Stimulated activated CD8-positive, alpha-beta memory T cell treated with anti-CD3 and anti-CD28 coated beads, Interleukin-12 subunit alpha, Interleukin-12 subunit beta, amount 100 ng/mL, for 1 hour (primary cell): ENCODE results near the gene SLC44A1.
"Not testable (repeated sequence)": the region's sequence is repeated elsewhere in the genome, so short reads cannot be mapped to it uniquely, and the experiment has no call there.

Experiments
- DNase-seq: peaks from one replicate; pipeline ENCODE4 v3.0.0-alpha.2; 2020; ENCODE audit warnings: low read depth

The SLC44A1 gene

GRCh38 chr9:105242557-105242956 lies 1.9 kb upstream of the SLC44A1 start:
- DNase-seq = no peak

- DNase-seq = no peak
Observed at GRCh38 chr9:105243015-105243686, 1.3 kb upstream of the SLC44A1 start.

GRCh38 chr9:105244734-105245028 lies 230 bp downstream of the SLC44A1 start:
- DNase-seq = no peak

- peak; percentile 12 for DNase-seq
Observed at GRCh38 chr9:105245029-105245890, 809 bp downstream of the SLC44A1 start.

- DNase-seq = no peak
Observed at GRCh38 chr9:105245891-105246161, 1.4 kb downstream of the SLC44A1 start.

- no peak for DNase-seq
Observed at GRCh38 chr9:105246656-105247173, 2.3 kb downstream of the SLC44A1 start.

- DNase-seq = no peak
Observed at GRCh38 chr9:105248691-105249090, 4.2 kb downstream of the SLC44A1 start.

GRCh38 chr9:105251133-105251532 lies 6.7 kb downstream of the SLC44A1 start:
- no peak for DNase-seq

- DNase-seq = no peak
Observed at GRCh38 chr9:105251733-105252404, 7.4 kb downstream of the SLC44A1 start.

- DNase-seq = no peak
Observed at GRCh38 chr9:105252405-105252756, 7.9 kb downstream of the SLC44A1 start.

- DNase-seq = no peak
Observed at GRCh38 chr9:105254226-105254625, 9.8 kb downstream of the SLC44A1 start.

- DNase-seq = no peak
Observed at GRCh38 chr9:105255421-105255820, 11.0 kb downstream of the SLC44A1 start.

- DNase-seq = not testable (repeated sequence)
Observed at GRCh38 chr9:105256569-105256968, 12.1 kb downstream of the SLC44A1 start.

- DNase-seq = no peak
Observed at GRCh38 chr9:105257809-105258208, 13.4 kb downstream of the SLC44A1 start.

GRCh38 chr9:105258225-105258737 lies 13.8 kb downstream of the SLC44A1 start:
- DNase-seq = no peak

GRCh38 chr9:105259274-105259673 lies 14.8 kb downstream of the SLC44A1 start:
- DNase-seq = no peak

GRCh38 chr9:105259731-105260612 lies 15.5 kb downstream of the SLC44A1 start:
- no peak for DNase-seq

GRCh38 chr9:105262497-105262896 lies 18.0 kb downstream of the SLC44A1 start:
- DNase-seq = no peak

- DNase-seq = no peak
Observed at GRCh38 chr9:105264380-105264779, 19.9 kb downstream of the SLC44A1 start.

GRCh38 chr9:105268254-105268653 lies 23.8 kb downstream of the SLC44A1 start:
- not testable (repeated sequence) for DNase-seq

- DNase-seq = no peak
Observed at GRCh38 chr9:105269593-105269992, 25.1 kb downstream of the SLC44A1 start.

GRCh38 chr9:105270711-105271110 lies 26.3 kb downstream of the SLC44A1 start:
- DNase-seq = no peak
